ENCODE results near the gene CCNA1.

CCNA1 gene

DNA sequence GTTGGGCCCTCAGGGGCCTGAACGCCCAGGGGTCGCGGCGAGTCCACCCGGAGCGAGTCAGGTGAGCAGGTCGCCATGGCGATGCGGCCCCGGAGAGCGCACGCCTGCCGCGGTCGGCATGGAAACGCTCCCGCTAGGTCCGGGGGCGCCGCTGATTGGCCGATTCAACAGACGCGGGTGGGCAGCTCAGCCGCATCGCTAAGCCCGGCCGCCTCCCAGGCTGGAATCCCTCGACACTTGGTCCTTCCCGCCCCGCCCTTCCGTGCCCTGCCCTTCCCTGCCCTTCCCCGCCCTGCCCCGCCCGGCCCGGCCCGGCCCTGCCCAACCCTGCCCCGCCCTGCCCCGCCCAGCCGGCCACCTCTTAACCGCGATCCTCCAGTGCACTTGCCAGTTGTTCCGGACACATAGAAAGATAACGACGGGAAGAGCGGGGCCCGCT, at the start of gene CCNA1:
Gene CCNA1 (plus strand): TSS at position 390 of the 439 bp plus-strand sequence. CDS start 562 bp downstream, outside the sequence.
- no peak for DNase-seq

DNA sequence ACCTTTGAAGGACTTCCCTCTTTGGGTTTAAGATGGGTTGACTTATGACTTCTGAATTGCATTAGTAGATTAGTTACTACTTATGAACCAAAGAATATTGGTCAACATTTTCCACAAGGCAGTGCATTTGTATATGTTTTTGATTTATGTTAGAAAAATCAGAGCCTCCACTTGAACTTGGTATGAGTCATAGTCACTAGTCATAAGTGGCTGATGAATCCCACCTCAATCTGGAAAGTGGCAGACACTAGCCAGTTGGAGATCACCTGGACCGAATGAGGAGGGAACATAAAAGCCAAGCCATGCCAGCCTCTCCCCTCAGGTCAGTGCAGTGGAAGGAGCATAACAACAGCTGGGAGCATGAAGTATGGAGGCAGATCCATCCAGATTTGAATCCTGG, 46.8 kb upstream of the CCNA1 start:
- DNase-seq: no peak

DNA sequence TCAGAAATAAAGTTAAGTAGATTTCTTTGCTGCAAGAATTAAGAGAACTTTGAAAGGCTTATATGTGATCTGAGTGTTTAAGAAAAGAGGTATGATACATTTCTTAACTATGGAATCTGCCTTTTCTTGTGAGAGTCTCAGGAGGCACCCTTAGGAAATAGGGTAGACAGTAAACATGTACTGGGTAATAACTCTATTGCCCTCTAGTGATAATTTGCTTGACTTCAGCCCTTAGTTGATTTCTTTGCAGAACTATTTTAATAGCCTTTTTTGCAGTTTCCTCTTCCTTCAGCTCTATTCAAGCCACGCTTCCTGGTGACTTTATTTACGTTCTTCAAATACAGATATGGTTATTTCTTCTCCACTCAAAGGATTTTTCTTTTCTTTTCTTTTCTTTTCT, 37.0 kb upstream of the CCNA1 start:
- DNase-seq: no peak

DNA sequence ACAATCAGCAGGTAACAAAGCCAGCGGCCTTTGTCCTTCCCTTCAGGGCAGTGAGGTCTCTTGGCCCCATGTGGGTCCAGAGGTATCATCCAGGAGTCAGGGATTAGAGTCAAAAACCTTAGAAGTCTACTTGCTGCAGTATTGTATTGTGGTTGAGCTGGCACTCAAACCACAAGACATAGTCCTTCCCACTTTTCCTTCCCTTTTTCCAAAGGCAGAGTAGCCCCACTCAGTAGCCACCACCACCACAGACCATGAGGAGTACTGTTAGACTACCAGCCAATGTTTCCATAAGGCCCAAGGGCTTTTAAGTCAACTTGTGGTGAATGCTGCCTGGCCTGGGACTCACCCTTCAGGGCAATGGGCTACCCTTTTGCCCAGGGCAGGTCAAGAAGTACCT, 27.1 kb upstream of the CCNA1 start:
- DNase-seq: no peak

DNA sequence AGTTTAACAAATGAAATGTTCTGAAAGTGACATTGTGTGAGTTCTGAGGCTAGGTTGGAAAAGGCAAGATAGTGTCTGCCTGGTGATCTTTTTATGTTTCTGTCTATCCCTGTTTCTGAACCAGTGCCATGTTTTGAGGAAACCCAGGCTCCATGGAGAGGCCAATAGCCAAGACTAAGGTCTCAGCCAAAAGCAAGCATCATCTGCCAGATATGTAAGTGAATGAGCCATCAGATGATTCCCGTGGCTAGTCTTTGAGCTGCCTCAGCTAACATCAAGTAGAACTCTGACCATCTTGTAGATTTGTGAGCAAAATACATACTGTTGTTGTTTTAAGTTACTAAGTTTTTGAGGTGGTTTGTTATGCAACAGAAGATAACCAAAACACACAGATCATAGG, 19.6 kb upstream of the CCNA1 start:
- DNase-seq: no peak

DNA sequence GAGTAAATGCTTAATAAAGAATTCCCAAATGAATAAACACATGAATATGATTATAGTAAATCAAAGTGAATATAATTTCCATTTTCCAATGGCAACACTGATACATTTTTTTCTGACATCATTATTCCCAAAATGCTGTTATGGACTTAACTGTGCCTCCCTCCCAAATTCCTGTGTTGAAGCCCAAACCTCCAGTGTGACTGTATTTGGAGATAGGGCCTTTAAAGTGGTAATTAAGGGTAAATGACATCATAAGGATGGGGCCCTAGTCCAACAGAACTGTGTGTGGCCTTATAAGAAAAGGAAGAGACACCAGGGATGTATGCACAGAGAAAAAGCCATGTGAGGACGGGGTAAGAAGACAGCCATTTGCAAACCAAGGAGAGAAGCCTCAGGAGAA, 19.1 kb upstream of the CCNA1 start:
- DNase-seq: no peak

DNA sequence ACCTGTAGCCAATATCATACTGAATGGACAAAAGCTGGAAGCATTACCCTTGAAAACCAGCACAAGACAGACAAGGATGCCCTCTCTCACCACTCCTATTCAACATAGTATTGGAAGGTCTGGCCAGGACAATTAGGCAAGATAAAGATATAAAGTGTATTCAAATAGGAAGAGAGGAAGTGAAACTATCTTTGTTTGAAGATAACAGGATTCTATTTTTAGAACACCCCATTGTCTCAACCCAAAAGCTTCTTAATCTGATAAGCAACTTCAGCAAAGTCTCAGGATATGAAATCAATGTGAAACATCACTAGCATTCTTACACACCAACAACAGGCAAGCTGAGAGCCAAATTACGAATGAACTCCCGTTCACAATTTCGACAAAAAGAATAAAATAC, 17.8 kb upstream of the CCNA1 start:
- DNase-seq: no peak

DNA sequence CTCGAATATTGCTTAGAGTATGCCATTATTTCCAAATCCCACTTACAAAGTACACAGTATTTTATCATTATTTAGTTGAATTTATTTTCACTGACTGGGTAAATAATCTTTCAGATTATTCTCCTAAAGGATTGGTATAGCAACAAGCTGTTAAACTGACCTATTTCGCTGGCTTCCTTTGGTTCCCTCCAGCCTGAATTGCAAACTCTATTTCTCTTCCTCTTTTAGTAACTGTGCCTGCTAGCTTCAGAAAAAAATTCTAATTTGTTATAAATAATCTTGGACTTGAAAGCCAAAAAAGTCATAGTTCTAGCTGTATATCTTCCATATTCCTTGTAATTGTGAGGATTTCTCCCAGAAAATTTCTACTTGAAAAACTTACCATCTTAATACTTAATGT, 15.0 kb upstream of the CCNA1 start:
- no peak for DNase-seq

DNA sequence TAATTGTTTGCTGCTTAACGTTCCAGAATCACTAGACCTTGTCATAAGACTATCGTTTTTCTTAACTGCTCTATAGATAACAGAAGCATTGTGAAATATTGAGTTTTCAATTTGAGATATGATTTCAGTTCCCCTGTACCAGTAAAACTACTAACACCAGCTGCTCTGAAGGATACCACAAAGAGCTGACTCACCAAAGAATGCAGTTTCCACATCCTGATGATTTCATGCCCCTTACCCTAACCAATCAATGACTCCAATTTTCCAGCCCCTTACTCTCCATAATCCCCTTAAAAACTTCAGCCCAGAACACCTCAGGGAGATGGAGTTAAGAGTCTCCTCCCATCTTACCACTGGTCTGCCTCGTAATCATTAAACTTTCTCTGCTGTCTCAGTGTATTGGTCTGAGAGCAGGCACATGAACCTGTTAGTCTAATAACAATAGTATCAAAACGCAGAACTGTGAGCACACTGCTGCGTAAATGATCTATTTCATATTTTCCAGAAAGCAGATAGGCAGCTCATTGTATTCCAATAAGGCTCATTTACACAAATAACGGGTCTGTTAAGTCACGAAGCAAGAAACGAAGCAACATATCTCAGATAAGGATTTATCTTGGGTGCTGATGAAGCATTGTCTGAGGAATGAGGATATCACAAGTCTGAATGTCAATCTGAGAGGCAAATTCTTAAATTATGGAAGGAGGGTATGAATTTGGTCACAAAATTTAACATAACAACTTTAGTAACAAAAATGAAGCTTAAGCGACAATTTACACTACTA, 14.1 kb upstream of the CCNA1 start:
- no peak for DNase-seq

DNA sequence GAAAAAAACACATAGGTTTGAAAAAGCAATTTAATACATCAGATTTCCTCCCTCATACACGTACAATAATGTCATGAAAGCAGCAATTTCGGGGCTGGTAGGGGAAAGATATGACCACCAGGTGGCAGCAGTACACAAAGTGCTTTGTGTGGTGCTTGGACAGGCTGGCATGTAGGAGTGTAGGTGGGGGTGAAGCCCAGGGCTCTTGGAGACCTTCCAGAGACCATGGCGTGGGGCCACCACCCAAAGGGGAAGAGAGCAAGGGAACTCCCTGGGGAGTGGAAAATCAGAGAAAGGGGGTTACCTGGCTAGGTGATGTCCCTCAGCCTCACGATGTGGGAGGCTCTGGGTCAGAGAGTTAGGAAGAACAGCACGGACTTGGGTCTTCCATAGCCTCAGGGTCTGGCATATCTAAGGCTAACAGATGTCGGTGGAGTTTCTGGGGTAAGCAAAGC, 11.8 kb upstream of the CCNA1 start:
- DNase-seq: peak; percentile 71 to 73

DNA sequence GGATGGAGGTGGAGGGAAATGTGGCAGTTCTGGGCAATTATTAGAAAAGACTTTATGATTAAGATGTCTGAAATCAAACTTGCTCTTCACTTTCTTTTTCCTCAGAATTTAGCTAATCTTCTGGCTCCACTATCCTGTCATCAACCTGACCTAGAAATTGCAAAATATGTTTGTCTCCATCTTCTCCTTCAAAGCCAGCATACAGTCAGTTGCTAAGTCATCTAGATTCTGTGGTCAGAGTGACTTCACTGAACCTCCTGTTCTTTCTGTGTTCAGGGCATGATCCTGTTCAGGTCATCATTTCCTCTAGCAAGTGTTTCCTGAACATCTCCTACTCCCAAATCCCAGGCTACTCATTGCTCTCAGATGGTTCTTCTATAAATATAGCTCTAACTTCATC, 10.8 kb upstream of the CCNA1 start:
- DNase-seq: no peak

DNA sequence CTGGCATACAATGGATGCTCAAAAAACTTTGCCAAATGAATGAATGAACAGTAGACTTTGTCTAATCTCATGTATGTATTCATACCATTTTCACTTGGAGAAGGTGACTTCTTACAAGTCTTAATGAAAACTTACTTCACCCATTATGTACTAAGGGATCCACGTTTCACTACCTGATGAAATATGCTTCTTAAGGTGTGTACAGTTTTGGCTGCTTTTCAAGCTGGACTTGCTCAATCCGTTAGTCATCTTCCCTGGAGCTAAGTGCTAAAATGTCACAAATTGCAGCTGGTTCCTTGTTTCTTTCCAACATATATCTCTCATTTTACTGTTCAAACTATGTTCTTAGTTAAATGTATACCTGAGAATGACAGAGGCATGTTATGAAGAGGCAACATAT, 4.2 kb upstream of the CCNA1 start:
- no peak for DNase-seq

DNA sequence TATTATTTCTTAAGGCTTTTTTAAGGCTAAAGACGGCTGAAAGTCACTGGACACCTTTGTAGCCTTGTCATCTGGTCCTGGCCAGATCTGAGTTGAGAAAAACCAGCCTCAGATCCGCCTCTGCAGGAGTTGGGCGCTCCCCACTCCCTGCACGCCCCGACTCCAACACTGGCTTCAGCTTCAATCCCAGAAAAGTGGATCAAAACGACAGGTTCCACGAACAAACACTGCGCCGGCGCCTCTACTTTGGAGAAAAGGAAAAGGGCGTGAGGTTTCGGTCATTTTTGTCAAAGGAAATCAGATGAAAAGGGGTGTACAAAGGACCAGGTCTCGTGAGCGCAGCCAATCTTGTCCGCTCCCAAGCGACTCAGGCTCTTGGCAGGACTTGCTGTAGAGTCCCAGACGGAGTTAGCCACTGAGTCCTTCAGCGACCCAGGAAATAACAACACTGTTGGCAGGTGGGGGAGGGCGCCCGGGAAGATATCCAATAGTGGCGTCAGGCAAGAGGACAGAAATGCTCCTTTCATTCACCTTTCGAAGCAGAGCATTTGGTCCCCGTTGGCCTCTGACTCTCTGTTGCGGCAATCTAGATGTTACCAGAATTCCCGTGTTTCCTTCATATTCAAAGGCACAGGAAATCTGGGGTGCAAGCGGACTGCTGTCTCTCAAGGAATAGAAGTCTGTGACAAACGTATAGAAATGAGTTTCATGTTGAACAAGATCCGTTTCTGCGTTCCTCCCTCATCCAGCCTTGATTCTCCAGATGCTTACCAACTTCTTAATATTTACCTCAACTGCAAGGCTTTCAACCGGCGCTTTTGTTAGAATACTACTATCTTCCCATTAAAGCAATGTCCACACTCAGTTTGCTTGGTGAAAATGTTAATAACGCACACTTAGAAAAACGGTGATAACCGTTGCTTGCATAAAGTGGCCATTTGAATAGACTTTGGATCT, 1.8 kb upstream of the CCNA1 start:
- no peak for DNase-seq

DNA sequence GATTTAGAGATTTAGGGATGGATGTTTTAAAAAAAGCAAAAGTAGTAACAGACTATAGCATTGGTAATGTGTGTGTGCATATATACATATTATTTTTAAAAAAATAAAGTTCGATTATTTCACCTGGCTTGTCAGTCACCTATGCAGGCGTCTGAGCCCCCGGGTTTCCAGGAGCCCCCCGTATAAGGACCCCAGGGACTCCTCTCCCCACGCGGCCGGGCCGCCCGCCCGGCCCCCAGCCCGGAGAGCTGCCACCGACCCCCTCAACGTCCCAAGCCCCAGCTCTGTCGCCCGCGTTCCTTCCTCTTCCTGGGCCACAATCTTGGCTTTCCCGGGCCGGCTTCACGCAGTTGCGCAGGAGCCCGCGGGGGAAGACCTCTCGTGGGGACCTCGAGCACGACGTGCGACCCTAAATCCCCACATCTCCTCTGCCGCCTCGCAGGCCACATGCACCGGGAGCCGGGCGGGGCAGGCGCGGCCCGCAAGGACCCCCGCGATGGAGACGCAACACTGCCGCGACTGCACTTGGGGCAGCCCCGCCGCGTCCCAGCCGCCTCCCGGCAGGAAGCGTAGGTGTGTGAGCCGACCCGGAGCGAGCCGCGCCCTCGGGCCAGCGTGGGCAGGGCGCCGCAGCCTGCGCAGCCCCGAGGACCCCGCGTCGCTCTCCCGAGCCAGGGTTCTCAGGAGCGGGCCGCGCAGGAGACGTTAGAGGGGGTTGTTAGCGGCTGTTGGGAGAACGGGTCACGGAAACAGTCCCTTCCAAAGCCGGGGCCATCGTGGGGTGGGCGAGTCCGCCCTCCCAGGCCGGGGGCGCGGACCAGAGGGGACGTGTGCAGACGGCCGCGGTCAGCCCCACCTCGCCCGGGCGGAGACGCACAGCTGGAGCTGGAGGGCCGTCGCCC, 840 bp upstream of the CCNA1 start:
- no peak for DNase-seq

DNA sequence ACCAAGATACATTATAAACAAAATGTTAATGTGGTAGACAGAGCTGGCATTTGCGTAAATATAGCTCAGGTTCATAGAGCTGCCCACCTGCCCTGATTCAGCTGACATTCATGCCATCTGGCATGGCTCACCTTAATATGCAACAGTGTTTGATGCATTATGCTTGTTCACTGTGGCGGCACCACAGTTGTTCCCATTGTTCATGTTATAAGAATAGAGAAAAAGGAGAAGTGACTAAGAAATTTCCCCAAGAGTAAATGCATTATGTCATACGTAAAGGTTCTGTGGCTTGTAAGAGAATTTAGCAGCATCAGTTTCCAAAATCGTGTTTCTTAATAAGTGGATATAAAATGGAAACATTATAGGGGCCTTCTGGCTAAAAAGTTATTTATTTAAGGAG, 4.5 kb downstream of the CCNA1 start:
- DNase-seq: no peak

DNA sequence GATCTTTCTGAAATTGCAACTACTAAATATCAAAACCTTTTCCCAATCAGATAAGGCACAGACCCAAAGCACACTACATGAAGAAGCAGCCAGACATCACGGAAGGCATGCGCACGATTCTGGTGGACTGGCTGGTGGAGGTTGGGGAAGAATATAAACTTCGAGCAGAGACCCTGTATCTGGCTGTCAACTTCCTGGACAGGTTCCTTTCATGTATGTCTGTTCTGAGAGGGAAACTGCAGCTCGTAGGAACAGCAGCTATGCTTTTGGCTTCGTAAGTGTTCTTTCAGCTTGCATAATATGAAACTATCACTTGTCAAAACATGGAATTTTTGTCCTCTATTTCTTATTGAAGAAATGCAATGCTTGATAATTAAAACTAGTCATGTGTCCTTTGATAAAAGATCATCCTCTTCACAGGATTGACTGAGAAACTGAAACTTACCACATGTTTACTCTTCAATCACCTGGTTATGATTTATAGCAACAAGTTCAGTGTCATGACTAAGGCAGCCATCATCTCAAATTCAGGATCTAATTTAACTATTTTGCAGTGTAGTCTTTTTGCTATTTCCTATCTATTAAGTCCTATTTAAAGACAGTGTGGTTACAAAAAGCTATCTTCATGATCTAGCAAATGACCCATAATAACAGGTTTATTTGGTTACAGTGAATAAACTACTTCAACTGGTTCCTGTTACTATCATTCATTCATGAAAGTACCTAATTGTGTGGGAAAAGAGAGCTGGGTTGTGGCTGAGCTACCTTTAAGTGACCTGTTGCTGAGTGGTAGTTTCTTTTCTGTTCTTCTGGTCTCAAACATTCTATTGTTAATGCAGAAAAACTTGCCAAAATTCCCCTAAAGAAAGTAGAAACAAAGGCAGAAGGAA, 6.5 kb downstream of the CCNA1 start:
- no peak for DNase-seq

DNA sequence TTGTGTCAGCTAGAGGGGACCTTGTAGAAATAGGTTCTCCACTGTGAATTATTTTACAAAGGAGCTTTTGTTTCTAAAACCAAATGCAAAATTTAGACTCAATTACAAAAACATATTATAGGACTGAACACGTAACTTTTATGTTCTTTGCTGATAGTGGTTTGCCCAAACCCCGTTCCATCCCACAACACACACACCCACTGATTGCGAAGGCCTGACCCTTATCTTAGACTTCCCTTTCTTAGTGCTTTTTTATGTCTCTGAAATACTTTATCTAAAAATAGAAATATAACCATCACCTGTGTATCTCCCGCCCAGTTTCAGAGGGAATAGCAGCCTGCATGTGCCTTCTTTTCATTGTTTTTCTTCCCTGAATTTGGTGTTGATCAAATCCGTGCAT, 13.0 kb downstream of the CCNA1 start:
- DNase-seq: no peak

DNA sequence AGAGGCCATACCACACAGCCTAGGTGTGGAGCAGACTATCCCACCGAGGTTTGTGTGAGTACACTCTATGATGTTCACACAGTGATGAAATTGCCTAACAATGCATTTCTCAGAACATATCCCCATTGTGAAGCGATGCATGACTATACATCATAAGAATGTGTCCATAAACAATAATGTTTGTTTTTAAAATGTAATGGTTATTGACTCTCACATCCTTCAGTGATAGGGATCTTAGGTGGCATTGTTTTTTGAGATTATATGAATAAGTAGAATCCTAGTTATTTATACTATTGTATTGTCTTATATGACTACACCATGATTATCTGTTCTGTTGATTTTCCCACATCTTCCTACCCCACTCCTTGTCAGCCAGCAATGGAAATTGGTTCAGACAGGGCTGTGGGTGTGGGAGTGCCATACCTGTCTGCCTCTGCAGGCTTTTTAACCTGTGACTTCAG, 13.6 kb downstream of the CCNA1 start:
- DNase-seq: no peak

DNA sequence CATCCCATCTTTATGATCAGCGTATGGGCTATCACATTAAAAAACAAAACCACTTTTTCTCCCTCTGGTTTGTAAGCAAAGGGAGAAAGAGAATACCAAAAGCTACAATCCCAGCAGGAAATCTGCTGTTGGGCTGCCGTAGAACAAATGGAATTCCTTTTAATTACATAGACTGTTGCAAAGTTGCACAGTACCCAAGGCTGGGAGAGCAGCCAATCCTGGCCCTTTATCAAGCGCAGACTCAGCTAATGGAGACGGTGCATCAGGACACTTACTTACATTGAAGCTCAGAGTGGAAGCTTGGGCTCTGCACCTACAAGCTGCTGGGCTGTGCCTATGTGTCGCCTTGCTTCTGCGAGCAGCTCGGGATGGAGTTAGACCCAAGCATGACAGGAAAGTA, 15.2 kb downstream of the CCNA1 start:
- no peak for DNase-seq

DNA sequence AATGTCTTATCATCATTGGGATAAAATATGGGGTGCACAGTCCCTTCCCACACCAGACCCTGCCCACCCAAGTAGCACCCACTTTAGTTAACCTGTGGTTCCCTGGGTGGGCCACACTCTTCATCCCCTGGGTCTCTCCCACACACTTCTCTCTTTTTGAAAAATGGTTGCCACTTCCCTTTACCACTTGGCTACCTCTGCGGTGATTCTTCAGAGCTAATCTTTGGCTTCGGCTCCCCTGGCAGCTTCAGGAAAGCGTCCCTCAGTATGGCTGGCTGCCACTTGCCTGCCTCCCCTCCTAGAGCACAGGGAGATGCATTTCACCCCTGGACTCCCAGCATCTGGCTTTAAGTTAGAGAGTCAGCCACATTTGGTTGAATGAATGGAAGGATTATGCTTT, 18.2 kb downstream of the CCNA1 start:
- DNase-seq: no peak

DNA sequence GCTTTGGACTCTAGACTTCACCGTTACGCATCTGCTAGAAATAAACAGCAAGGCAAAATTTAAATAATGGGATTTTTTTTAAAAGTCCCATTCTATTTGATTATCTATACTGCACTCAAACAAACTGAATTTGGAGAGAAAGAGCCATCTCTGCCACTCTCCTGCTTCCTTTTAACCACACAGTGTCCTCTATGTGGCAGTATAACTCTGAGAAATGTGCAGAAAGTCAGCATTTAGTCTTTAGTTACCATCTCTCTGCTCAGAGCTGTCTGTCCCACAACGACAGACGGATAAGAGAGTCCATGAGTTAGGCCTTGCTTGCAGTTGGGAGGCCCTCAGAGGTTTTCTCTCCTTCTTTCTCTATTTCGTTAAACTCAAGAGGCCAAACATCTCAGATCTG, 21.2 kb downstream of the CCNA1 start:
- DNase-seq: no peak

DNA sequence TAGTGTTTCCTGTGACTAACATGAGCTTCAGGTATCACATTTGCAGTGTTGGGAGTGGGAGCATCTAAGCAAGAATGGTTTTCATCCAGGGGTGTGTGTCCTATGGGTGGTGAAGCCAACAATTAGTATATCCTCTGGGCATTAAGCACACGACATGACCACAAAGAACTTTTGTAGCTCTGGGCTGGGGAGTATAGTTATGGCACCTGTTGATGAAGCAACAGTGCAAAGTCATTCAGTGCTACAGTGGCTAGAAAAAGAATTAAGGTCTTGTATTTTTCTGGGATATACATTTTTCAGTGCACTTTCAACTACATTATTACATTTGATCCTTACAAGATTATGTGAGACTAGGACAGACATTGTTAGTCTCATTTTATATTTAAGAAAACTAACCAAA, 21.8 kb downstream of the CCNA1 start:
- DNase-seq: no peak
